Measurements from ENCODE around the gene FAM3C.

DNA sequence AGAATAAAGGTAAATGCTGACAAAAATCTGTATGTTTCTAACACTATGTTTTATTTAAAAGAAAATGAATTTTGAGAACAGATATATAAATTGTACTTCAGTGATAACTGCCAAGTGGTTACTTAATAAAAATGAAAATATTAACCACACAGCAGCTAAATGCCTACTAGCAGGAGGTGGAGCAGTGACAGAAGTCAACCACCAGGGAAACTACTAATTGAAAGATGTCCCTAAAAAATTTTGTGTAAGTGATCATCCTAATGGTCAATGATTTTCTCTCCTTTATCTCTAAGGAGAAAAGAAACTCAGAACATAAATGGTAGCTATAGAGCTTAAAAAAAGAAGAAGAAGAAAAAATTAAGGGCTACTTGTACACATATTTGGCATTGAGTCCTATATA, 44.4 kb downstream of the FAM3C start:
- no peak for TF ChIP-seq POLR2A (IDR thresholded peaks at IDR 0.05)
- TF ChIP-seq, protein P1, sequence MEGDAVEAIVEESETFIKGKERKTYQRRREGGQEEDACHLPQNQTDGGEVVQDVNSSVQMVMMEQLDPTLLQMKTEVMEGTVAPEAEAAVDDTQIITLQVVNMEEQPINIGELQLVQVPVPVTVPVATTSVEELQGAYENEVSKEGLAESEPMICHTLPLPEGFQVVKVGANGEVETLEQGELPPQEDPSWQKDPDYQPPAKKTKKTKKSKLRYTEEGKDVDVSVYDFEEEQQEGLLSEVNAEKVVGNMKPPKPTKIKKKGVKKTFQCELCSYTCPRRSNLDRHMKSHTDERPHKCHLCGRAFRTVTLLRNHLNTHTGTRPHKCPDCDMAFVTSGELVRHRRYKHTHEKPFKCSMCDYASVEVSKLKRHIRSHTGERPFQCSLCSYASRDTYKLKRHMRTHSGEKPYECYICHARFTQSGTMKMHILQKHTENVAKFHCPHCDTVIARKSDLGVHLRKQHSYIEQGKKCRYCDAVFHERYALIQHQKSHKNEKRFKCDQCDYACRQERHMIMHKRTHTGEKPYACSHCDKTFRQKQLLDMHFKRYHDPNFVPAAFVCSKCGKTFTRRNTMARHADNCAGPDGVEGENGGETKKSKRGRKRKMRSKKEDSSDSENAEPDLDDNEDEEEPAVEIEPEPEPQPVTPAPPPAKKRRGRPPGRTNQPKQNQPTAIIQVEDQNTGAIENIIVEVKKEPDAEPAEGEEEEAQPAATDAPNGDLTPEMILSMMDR (IDR thresholded peaks at IDR 0.05): no peak
